IMR-90 (cell line): ENCODE measurements around the gene ANKRD6.

Experiments used
- ELK1 ChIP-seq: fragments of 150-350 bp; IDR thresholded peaks from 2 replicates; pipeline ENCODE4 v1.6.1; 2016; ENCODE audit warnings: low read depth, mild to moderate bottlenecking, low read length, moderate library complexity, borderline replicate concordance
- POLR2A ChIP-seq: IDR thresholded peaks from 2 replicates; pipeline ENCODE4 v1.6.1; 2012; ENCODE audit warnings: mild to moderate bottlenecking, low read depth, low read length
- SMC3 ChIP-seq: fragments of 150-350 bp; IDR thresholded peaks from 2 replicates; pipeline ENCODE4 v1.6.1; 2016; ENCODE audit warnings: low read depth, mild to moderate bottlenecking, antibody characterized with exemption, low read length, moderate library complexity
- TF ChIP-seq, protein P1 (sequence below): conservative IDR thresholded peaks from 2 replicates; pipeline ENCODE4 v1.5.1; 2012; ENCODE audit warnings: mild to moderate bottlenecking, low read depth, low read length, improper control_type of control experiment

DNA sequence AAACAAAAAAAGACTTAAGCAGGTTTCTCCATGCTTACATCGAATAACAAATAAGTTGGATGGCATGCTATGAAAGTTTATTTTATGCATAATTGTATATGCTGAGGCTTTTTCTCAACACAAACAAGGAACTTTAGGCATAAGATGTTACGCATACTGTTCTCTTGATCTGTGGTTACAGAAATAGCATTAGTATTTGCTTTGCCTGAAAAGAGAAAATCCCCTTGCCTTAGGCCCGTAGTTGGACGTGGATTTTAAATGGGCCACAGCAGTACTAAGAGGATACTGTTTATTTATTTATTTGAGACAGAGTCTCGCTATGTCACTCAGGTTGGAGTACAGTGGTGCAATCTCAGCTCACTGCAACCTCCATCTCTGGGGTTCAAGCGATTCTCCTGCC is 186.6 kb downstream of the ANKRD6 start:
- TF ChIP-seq POLR2A (no peak), SMC3 (no peak), ELK1 (no peak)
- TF ChIP-seq, protein P1, sequence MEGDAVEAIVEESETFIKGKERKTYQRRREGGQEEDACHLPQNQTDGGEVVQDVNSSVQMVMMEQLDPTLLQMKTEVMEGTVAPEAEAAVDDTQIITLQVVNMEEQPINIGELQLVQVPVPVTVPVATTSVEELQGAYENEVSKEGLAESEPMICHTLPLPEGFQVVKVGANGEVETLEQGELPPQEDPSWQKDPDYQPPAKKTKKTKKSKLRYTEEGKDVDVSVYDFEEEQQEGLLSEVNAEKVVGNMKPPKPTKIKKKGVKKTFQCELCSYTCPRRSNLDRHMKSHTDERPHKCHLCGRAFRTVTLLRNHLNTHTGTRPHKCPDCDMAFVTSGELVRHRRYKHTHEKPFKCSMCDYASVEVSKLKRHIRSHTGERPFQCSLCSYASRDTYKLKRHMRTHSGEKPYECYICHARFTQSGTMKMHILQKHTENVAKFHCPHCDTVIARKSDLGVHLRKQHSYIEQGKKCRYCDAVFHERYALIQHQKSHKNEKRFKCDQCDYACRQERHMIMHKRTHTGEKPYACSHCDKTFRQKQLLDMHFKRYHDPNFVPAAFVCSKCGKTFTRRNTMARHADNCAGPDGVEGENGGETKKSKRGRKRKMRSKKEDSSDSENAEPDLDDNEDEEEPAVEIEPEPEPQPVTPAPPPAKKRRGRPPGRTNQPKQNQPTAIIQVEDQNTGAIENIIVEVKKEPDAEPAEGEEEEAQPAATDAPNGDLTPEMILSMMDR, result no peak
